ENCODE data around the gene ADCY9.

Gene ADCY9

DNA sequence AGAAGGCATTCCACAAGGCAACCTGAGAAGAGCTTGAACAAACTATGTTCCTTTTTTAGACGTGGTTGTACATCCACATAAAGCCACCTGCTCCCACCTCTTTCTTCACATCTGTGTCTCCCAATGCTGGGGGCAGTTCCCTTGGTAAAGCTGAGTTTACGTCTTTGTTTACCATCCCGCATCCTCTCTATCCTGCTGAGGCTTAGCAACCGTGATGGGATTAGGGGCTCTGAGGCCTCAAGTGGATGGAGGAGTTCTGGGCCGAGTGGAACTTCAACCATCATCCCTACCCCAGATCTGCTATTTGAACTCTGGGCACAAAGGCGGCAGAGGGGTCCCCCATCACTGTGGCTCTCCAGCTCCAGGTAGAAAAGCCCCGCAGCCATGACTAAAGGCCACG lies 141.5 kb downstream of the ADCY9 start:
- TF ChIP-seq CTCF (conservative IDR thresholded peaks at IDR 0.05; ENCODE audit: low read depth), result no peak
- POLR2A ChIA-PET (ENCODE audit: low non-redundant PET), result no interaction called here
- no peak overlapping the region for H3K27ac ChIP-seq
- CTCF ChIA-PET, result interaction anchor here (0.6 kb wide), 3 partner anchors 11 to 355 kb away, joined by 3 read pairs; no protein-coding TSS in a partner anchor
- no peak for DNase-seq (ENCODE audit: low spot score)

DNA sequence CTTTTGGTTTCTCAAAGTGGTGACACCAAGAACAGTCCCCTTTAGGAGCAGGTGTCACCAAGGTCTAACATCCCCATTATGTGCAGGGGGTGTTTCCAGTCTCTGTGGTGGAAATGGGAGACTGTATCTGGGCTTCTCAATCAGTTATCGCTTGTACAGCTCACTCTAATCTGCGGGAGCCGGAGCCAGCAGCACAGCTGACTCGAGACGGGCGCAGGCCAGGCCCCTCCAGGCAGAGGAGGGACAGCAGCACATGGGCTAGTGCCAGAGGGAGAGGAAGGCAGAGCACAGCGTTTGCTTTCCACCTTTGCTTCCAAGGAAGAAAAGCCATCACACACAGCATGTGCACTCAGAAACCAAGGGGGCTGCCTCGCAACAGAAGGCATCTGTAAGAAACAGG lies 144.5 kb downstream of the ADCY9 start:
- TF ChIP-seq CTCF (conservative IDR thresholded peaks at IDR 0.05; ENCODE audit: low read depth), result no peak
- no peak for DNase-seq (ENCODE audit: low spot score)
- ChIA-PET CTCF (no interaction called here), POLR2A (ENCODE audit: low non-redundant PET) (no interaction called here)
- H3K27ac ChIP-seq, result no peak overlapping the region

GRCh38 chr16:3971261-3971660 lies 145.0 kb downstream of the ADCY9 start:
- POLR2A ChIA-PET (ENCODE audit: low non-redundant PET), result no interaction called here
- CTCF ChIA-PET, result interaction anchor here (0.5 kb wide), 1 partner anchor 85 kb away, joined by 3 read pairs; no protein-coding TSS in a partner anchor
- TF ChIP-seq CTCF (conservative IDR thresholded peaks at IDR 0.05; ENCODE audit: low read depth), result no peak
- no peak overlapping the region for H3K27ac ChIP-seq
- DNase-seq (ENCODE audit: low spot score), result no peak

DNA sequence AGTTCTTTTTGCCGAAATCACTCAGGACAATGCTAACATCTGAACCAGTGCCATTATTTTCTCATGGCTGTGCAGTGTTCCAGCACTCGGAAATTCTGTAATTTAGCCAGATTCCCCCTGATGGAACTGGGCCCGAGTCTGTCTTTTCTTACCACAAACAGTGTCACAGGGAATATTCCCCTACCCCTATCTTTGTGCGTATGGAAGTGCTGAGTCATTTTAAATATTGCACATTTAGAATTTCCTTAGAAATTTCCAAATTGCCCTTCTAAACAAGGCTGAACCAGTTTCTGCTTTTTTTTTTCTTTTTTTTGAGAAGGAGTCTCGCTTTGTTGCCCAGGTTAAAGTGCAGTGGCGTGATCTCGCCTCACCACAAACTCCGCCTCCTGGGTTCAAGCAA lies 147.7 kb downstream of the ADCY9 start:
- CTCF ChIA-PET, result interaction anchor here (1.4 kb wide), 1 partner anchor 14 kb away, joined by 5 read pairs; no protein-coding TSS in a partner anchor
- POLR2A ChIA-PET (ENCODE audit: low non-redundant PET), result no interaction called here
- no peak overlapping the region for H3K27ac ChIP-seq
- DNase-seq (ENCODE audit: low spot score), result no peak
- TF ChIP-seq CTCF (conservative IDR thresholded peaks at IDR 0.05; ENCODE audit: low read depth), result no peak

DNA sequence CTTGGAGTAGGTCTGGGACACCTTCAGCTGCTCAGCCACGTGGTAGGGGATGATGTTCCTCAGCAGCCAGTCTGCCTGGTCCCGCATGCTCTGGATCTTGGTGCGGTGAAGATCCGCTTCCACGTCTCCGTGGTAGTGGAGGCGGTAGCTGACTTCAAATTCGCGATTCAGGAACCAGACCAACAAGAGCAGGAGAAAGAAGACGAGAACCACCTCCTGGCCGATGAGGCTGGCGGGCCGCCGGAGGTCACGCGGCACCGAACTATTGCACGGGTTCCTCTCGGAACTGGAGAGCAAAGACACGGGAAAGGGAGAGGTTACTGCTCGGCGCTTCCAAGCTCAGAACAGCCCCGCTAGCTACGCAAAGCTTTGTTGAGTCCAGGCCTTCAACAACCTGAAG lies 149.6 kb downstream of the ADCY9 start:
- POLR2A ChIA-PET (ENCODE audit: low non-redundant PET), result no interaction called here
- H3K27ac ChIP-seq, result no peak overlapping the region
- TF ChIP-seq CTCF (conservative IDR thresholded peaks at IDR 0.05; ENCODE audit: low read depth), result no peak
- CTCF ChIA-PET, result interaction anchor here (0.6 to 1.5 kb wide), 3 partner anchors 16 to 288 kb away, joined by 3 to 6 read pairs (median 4); no protein-coding TSS in a partner anchor
- no peak for DNase-seq (ENCODE audit: low spot score)

- DNase-seq (ENCODE audit: low spot score), result no peak
- no peak for TF ChIP-seq CTCF (conservative IDR thresholded peaks at IDR 0.05; ENCODE audit: low read depth)
- ChIA-PET POLR2A (ENCODE audit: low non-redundant PET) (no interaction called here), CTCF (interaction anchor here (1.0 kb wide), 1 partner anchor 17 kb away, joined by 4 read pairs; no protein-coding TSS in a partner anchor)
- no peak overlapping the region for H3K27ac ChIP-seq
These were observed 150.3 kb downstream of the ADCY9 start for GRCh38 chr16:3965781-3966582.
